Embryonic facial prominence (tissue), 1 donor: ENCODE measurements around the gene POU2F3.

Experiments used
- DNase-seq: peaks from one replicate; pipeline ENCODE4 v3.0.0-alpha.2; 2016; ENCODE audit errors: extremely low spot score

The POU2F3 gene

DNA sequence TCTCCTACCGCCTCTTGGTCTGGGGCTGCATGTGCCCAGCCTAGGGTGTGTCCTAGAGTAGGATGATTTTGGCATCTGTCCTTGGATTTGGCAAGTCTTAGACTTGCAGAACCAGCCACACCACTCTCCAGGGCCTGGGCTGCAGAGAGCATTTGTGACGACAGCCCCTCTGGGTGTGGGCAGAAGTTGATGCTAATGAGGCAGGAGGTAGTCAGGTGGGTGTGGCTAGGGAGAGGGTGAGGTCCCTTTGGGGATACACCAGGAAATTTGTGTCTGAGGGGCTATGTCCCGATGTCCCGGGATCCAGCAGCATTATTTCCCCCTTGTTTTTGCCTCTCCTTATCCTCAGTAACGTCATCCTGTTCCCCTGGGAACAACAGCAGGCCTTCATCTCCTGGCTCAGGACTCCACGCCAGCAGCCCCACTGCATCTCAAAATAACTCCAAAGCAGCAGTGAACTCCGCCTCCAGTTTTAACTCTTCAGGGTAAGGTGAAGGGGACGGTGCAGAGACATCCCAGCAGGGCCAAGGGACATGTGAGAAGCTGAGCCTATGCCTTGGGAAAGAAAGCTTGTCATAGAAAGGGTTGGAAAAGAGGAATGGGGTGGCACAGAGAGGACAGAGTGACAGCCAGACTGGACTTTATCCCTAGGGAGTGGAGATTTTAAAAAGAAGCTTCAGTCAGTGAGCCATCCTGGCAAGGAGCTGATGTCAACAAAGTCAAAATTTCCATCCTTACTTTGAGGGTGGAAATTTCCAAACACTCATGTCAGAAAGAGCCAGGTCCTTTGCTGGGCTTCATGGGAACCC is 77.1 kb downstream of the POU2F3 start:
- DNase-seq: no peak

DNA sequence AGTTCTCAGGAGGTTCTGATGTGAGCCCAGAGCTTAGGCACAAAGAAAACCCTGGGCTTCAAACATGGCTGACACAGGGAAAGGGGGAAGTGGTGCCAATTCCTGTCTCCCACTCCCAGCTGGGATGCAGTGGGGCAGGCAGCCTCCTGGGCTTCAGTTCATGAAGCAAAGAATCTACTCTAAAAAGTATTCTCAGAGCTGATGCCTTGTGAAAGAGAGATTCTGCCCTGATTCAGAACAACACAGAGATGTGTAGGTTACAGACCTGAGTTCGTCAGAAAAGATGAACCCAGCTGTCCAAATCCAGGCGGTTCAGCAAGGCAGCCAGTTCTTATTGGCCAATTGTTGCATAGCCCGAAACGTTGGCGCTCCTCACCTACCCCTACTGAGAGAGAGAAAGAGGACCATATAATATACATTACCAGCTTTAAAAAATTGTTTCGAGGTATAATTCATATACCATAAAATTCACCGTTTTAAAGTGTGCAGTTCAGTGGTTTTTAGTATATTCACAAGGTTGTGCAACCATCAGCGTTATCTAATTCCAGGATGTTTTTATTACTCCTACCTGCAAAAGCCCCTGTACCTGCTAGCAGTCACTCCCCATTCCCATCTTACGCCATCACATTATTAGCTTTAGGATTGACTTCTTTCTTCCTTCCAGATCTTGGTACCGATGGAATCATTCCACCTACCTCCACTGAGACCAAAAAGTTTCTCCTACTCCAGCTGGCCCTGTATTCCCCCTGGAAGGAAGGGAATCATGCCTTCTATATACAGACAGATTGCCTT is 77.9 kb downstream of the POU2F3 start:
- no peak for DNase-seq

- DNase-seq: no peak
Observed at GRCh38 chr11:120318906-120319305, 79.0 kb downstream of the POU2F3 start.

GRCh38 chr11:120324932-120325810 is 85.2 kb downstream of the POU2F3 start, which contains the start of gene TLCD5:
Gene TLCD5 (plus strand): TSS chr11:120325299. CDS start chr11:120327442, 2,143 bp downstream.
- DNase-seq: no peak

DNA sequence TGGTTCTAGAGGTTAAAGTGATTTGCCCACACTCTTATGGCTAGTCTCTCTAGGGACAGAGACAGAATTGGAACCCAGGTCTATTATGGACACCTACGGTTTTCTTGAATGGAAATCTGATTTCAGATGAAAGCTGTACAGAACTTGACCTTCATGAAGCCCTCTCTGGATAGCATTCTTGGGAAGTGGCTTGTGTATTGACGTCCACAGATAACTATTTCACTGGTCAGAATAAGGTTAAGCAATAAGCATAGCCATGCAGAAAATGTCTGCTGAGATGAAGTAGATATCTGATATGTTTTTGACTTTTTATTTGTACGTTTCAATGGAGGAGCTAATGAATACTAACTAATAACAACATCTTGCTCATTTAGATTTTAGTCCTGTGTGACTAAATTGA is 86.3 kb downstream of the POU2F3 start:
- DNase-seq: no peak

DNA sequence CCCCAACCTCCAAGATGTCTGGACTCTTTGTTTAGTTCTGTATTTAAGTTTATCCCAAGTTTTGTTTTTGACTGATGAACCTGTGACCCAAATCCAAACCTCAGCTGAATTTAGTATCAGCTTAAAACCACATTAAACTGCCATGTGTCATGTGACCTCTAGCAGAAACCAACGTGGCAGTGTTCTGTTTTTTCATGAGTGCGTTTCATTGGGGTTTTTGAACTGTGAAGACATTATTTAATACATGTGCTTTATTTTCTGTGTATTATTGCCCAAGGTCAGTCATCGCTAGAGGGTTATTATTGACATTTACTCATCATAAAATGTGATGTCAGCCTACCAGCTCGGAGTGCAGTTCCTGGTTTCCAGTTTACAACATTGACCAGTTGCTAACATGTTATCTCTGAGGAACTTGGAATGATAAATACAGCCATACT is 86.9 kb downstream of the POU2F3 start:
- no peak for DNase-seq

- DNase-seq: no peak
Observed at GRCh38 chr11:120327311-120327710, 87.4 kb downstream of the POU2F3 start.

DNA sequence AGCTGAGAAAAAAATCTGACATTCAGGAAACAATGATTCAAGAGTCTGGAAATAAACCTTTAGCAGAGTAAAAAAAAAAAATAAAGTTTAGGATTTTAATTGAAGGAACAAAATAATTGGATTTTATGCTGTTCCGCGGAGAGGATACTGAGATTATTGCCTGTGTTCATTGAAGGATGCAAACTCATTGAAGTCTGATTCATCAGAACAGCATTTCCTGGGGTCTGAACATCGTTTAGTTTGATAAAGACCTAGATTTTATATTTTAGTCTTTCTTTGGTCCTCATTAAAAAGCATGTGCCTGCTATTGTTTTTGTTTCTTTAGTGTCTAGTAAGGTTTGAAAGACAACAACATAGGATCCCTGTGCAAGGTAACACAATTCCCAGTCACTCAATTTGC is 89.6 kb downstream of the POU2F3 start:
- DNase-seq: no peak

- no peak for DNase-seq
Observed at GRCh38 chr11:120330045-120330444, 90.1 kb downstream of the POU2F3 start.

- no peak for DNase-seq
Observed at GRCh38 chr11:120331301-120331996, 91.5 kb downstream of the POU2F3 start.

- no peak for DNase-seq
Observed at GRCh38 chr11:120332822-120333716, 93.1 kb downstream of the POU2F3 start.

GRCh38 chr11:120333801-120334200 is 93.9 kb downstream of the POU2F3 start:
- DNase-seq: no peak

- DNase-seq: no peak
Observed at GRCh38 chr11:120334332-120334731, 94.4 kb downstream of the POU2F3 start.

GRCh38 chr11:120334894-120335462 is 95.0 kb downstream of the POU2F3 start:
- peak; percentile 79 for DNase-seq

DNA sequence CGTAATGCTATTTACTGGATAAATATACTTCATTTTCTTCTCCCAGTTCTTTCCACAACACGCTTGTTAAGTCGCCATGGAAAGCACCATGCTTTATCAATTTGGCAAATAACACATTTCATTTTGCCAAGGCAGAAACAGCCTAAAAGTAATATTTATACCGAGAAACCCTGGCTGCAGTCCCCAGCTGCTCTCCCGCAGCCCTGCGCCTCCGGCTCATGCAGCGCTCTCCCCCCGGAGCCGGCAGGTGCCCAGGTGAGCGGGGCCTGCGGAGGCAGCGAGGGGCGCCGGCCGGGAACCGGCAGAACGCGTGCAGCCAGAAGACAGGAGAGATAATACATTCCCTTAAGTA is 95.6 kb downstream of the POU2F3 start:
- no peak for DNase-seq

DNA sequence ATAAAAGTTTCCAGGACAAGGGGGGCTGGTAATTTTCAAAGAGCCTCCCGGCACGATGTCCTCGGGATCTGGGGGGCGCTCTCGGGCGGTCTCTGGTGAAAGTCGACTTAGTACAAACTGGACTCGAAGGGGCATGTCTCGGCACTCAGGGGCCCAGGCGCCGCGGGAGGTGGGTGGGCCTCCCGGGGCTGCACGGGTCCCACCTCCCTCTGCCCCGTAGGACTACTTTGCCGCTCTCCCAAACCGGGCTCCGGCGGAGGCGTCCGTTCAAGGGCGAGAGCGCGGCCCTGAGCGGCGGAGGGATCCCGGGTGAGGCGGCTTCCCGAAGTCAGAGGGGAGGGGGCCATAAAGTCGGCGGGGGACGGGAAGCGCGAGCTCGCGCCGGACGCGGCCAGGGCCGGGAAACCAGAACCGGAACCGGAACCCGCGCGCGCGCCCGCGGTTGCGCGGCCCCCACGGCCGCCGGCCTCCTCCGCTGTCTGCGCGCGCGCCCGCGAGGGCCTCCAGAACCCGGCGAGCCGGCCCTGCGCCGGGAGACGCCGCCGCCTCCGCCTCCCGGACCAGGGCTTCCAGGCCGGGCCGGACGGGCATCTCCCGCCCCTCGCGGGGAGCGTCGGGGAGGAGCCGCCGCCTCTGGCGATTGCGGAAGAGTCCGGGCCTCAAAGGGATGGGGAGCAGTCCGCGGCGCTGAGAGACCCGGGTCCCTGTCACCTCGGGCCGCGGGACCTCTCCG is 96.1 kb downstream of the POU2F3 start, which contains the start of gene ARHGEF12:
TSS of gene ARHGEF12 (plus strand) at position 506 of the 733 bp plus-strand sequence. CDS start 831 bp downstream, outside the sequence.
- peak; percentile 91 for DNase-seq

GRCh38 chr11:120336641-120337354 is 96.9 kb downstream of the POU2F3 start:
- no peak for DNase-seq

GRCh38 chr11:120337355-120338106 is 97.6 kb downstream of the POU2F3 start:
- DNase-seq: no peak
